HG02852 (cell line): ENCODE results near the gene KIAA1614.

Experiments
- ATAC-seq: cut with Tn5 transposase; IDR thresholded peaks from one replicate; pipeline ENCODE4 v1.9.1; 2021; ENCODE audit warnings: mild to moderate bottlenecking, moderate library complexity; ENCODE audit not compliant: unreplicated experiment

Gene KIAA1614

DNA sequence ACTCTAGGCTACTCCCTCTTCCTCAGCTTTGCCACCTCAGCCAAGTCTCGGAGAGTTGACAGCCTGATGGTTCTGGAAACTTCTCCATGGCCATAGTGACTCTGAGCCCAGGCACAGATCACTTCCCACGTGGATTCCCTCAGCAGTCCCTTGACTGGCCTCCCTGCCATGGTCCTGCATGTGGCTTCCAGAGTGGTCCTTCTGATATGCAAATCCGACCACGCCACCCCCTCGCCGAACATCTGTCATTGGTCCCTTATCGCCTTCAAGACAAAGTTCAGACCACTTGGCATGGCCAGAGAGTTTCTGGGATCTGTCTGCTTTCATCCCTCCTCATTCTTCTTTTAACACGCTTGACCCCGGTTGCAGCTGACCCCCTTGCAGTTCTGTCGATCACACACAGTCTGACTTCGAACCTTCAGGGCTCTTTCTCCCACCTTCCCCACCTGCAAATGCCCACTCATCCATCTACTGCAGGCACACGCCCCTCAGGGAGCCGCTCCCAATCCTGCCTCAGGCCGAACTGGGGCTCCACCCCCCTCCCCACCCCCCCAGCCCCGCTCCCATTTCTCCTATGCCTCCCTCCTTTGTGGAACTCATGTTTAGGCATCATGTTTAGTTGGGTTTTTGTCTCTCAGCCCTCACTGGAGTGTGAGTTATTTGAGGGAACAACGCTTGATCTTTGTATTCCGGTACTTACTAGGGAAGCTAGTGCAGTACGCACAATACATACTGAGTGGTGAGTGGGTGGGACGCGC lies 29.0 kb downstream of the KIAA1614 start:
- no peak for ATAC-seq

DNA sequence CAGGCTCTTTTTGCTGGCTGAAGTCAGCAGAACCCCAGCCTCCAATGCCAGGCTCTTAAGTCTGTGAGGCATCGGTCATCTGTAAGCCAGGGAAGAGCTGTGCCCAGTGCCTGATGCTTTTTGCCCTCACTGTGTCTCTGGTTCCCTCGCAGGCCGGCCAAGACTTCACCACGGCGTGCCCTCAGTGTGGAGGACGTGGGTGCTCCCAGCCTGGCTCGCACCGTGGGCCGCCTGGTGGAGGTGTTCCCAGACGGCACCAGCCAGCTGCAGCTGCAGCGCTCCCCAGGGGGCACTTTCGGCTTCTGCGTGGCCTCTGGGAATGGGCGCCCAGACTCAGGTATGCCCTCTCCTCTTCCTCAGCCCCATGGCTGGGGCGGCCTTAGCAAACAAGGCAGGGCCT lies 32.5 kb downstream of the KIAA1614 start:
- no peak for ATAC-seq

- ATAC-seq = no peak
These were observed 32.9 kb downstream of the KIAA1614 start for GRCh38 chr1:180945551-180945950.

- ATAC-seq = no peak
These were observed 33.4 kb downstream of the KIAA1614 start for GRCh38 chr1:180946056-180946455.

DNA sequence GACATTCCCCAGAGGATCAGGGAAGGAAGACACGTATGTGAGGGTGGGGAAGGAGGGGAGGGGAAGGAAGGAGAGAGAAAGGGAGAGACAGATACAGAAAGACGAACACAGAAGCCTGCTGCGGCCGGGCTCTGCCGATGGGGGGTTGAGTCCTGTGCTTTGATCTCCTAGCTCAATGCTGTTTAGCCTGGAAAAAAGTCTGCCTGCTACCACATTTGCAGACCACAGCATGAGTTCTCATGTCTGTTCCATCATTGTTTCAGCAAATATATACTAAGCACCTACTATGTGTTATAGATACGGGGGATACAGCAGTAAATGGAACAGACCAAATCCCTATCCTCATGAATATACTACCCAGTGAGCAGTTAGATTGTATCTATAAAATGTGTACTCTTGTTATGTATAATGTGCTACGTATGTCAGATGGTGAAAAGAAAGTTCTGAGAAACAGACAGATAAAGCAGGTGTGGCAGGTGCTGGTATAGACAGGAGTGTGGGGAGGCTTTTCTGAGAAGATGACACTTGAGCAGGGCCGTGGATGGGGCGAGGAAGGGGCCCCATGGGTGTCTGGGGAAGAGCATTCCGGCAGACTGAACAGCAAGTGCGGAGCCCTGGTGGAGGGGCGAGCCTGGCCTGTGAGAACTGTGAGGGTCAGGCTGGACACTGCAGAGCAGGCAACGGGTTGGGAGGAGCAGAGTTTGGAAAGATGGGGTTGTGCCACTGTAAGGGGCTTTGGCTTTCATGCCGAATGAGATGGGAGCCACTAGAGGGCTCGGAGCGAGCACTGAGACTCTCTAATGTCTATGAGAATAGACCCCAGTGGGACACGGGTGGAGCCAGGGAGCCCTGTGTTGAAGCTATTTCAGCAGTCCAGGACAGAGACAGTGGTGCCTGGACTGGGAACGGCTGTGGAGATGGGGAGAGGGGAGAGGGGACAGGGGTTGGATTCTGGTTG lies 34.1 kb downstream of the KIAA1614 start:
- no peak for ATAC-seq

- no peak for ATAC-seq
These were observed 34.8 kb downstream of the KIAA1614 start for GRCh38 chr1:180947499-180947885.

- ATAC-seq = no peak
These were observed 35.4 kb downstream of the KIAA1614 start for GRCh38 chr1:180947901-180948640.

DNA sequence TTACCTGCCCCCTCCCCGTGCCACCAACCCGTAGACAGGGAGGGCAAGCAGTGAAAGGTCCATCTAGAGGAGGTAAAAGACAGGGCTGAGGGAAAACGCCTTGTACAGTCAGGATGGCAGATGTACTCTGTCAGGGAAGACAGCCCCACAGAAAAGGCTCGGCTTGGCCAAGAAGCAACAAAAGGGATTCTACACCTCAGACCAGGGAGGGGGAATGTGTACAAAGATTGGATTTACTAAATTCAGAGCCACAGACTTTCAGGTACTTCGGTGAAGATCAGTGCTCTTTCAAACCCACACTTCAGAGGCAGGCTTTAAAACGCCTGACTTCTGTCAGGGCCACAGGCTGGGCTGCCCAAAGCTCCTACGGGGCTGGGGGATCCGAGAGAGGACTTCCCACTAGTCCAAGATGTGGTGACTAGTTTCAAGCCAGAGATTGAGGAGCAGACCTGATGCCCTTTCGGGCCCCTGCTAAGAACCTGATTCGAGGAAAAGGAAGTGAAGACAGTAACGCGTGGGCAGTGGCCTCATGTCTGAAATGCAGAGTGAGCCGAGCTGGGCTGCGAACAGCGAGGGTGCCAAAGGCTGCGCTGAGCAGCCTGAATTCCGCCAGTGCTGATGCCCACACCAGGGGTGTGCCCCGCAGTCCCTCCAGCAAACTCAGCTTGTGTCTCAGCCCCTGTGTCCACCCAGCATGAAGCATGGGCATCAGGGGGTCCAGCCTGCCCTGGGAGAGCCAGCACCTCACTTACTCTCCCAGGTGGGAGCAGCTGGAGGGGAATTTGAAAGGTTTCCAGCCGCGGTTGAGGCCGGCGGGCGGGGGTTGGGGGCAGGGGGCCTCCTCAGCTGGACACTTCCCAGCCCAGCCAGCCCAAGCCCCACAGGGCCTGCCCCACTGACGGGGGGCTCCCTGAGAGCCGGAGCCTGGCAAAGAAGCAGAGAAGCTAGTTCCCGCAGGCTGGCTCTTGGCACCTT lies 36.2 kb downstream of the KIAA1614 start:
- ATAC-seq = no peak

DNA sequence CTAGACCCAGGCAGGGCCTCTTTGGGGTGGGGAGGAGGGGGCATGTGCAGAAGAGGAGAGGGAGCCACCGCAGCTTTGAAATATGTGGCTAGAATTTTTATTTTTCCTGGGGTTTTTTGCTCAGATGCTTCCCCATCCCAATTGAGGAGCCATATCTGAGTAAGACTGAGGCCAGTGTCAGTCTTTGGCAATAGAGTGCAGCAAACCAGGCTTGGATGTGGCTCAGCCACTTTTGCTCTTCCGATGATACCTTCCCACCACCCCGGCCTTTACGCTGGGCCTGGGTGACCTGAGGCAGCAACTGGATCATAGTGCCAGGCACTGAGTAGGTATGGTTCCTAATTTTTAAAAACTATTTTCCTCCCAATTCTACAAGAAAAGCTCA lies 36.9 kb downstream of the KIAA1614 start:
- no peak for ATAC-seq

DNA sequence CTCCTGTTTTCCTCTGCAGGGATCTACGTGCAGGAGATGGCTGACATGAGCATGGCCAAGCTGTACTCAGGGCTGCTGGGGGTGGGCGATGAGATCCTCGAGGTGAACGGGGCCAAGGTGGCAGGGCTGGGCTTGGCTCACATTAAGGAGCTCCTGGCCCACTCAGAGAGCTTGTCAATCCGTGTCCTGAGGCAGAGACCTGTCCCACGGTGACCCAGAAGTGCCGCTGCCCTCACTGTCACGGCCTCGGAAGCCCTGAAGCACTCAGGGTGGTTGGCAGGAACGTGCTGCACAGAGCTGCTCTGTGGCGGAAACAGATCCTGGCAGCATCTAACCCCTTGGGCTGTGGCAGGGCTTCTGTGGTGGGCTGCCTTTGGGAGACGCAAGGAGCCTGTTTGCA lies 37.6 kb downstream of the KIAA1614 start:
- ATAC-seq = no peak

- ATAC-seq = no peak
These were observed 38.6 kb downstream of the KIAA1614 start for GRCh38 chr1:180951186-180951745.

- no peak for ATAC-seq
These were observed 39.3 kb downstream of the KIAA1614 start for GRCh38 chr1:180951836-180952656.

DNA sequence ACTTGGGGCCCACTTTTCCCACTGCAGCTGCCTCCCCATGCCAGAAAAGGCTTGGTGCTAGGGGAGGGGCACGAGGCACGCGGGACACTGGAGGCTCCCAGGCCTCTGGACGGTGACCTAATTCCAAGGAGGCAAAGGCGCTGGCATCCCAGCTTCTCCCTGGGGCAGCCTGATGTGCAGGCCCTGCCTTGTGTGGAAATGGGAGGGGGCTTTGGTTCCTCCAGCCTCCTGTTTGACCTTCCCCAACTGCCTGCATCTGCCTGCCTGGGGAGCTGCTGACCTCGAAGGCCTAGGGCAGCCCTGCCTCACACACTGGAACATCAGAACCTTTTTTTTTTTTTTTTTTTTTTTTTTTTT lies 39.9 kb downstream of the KIAA1614 start:
- no peak for ATAC-seq

GRCh38 chr1:180953291-180954004 lies 40.8 kb downstream of the KIAA1614 start:
- ATAC-seq = peak; percentile 39

GRCh38 chr1:180954005-180954800 lies 41.5 kb downstream of the KIAA1614 start:
- ATAC-seq = peak; percentile 80

GRCh38 chr1:180954801-180955165 lies 42.1 kb downstream of the KIAA1614 start:
- no peak for ATAC-seq

DNA sequence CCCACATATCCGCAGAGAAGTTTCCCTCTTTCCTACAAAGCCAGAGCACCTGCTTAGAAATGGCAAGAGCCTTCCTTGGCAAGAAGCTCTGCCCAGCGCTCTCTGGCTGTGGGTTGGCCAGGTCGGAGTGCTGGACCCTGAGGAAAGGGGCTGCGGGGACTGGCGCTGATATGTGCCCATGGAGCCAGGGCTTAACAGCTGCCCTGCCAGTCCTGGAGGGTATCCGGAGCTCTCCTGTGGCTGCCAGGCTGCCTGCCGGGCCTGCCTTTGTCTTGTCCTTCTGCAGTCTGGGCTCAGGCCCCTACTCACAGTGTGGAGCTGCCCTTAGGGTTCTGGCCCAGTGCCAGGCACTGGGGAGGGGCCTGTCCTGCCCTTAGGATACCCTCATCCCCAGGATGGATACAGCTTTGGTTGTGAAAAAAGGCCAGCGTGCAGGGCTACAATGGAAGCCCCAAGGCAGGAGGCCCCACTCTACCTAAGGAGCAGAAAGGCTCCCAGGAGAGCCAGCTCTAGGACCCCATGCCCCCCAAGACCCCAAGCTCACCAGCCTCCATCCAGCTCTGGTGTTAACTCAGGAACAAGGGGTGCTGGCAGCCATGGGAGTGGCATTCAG lies 43.4 kb downstream of the KIAA1614 start:
- no peak for ATAC-seq
